Astrocyte (in vitro differentiated cells and primary cell): ENCODE results near the gene PDE7B. TPM values are rescaled to one million over a fixed set of nuclear protein-coding genes. Genes with fewer than 3 reads are reported as not detected.

Source experiments
- DNase-seq: peaks from one replicate; pipeline ENCODE4 v3.0.0-alpha.2; 2010; ENCODE audit warnings: low read depth
- FAIRE-seq: peaks from 2 replicates; lab custom pipeline; 2011; peaks lifted over from hg19 to GRCh38; lab: Jason Lieb, UNC
- H2AFZ ChIP-seq: 2 replicates; pipeline ENCODE4 v1.6.0; 2012; ENCODE audit warnings: low read depth, low read length, inconsistent platforms
- H3K27ac ChIP-seq: 2 replicates; pipeline ENCODE4 v1.5.1; 2011; ENCODE audit warnings: low read depth, low read length, inconsistent platforms
- H3K27me3 ChIP-seq: 2 replicates; pipeline ENCODE4 v1.6.0; 2011; ENCODE audit warnings: low read length, inconsistent platforms; ENCODE audit not compliant: insufficient read depth
- H3K36me3 ChIP-seq: 2 replicates; pipeline ENCODE4 v1.5.1; 2011; ENCODE audit warnings: low read length, inconsistent platforms; ENCODE audit not compliant: insufficient read depth
- H3K4me1 ChIP-seq: 2 replicates; pipeline ENCODE4 v1.5.1; 2011; ENCODE audit warnings: low read length, inconsistent platforms; ENCODE audit not compliant: insufficient read depth
- H3K4me2 ChIP-seq: 2 replicates; pipeline ENCODE4 v1.6.0; 2012; ENCODE audit warnings: low read length, inconsistent platforms
- H3K4me3 ChIP-seq: 2 replicates; pipeline ENCODE4 v1.5.1; 2011; ENCODE audit warnings: low read depth, mild to moderate bottlenecking, low read length, inconsistent platforms; ENCODE audit not compliant: insufficient read depth
- H3K79me2 ChIP-seq: 2 replicates; pipeline ENCODE4 v1.6.0; 2012; ENCODE audit warnings: mild to moderate bottlenecking, low read length, inconsistent platforms; ENCODE audit not compliant: insufficient read depth
- H3K9ac ChIP-seq: 2 replicates; pipeline ENCODE4 v1.6.0; 2012; ENCODE audit warnings: mild to moderate bottlenecking, low read length, inconsistent platforms
- H3K9me3 ChIP-seq: 2 replicates; pipeline ENCODE4 v1.5.1; 2012; ENCODE audit warnings: low read depth, mild to moderate bottlenecking, low read length, inconsistent platforms; ENCODE audit not compliant: insufficient read depth
- H4K20me1 ChIP-seq: 2 replicates; pipeline ENCODE4 v1.6.0; 2012; ENCODE audit warnings: low read length, inconsistent platforms; ENCODE audit not compliant: insufficient read depth
- H3K27ac Mint-ChIP-seq: one replicate; pipeline ENCODE4 v1.8.0; 2021; ENCODE audit warnings: mild to moderate bottlenecking, mixed read lengths; ENCODE audit not compliant: unreplicated experiment
- H3K27me3 Mint-ChIP-seq: one replicate; pipeline ENCODE4 v1.8.0; 2021; ENCODE audit warnings: low read depth, mixed read lengths; ENCODE audit not compliant: unreplicated experiment
- H3K36me3 Mint-ChIP-seq: one replicate; pipeline ENCODE4 v1.8.0; 2021; ENCODE audit warnings: low read depth, mixed read lengths; ENCODE audit not compliant: unreplicated experiment
- H3K4me1 Mint-ChIP-seq: one replicate; pipeline ENCODE4 v1.8.0; 2021; ENCODE audit warnings: low read depth, mixed read lengths; ENCODE audit not compliant: unreplicated experiment
- H3K4me3 Mint-ChIP-seq: one replicate; pipeline ENCODE4 v1.8.0; 2021; ENCODE audit warnings: mild to moderate bottlenecking, moderate library complexity, mixed read lengths; ENCODE audit not compliant: unreplicated experiment
- H3K9me3 Mint-ChIP-seq: one replicate; pipeline ENCODE4 v1.8.0; 2021; ENCODE audit warnings: mild to moderate bottlenecking, mixed read lengths; ENCODE audit not compliant: unreplicated experiment
- CTCF ChIP-seq: IDR thresholded peaks from 2 replicates; pipeline ENCODE4 v1.5.1; 2011; ENCODE audit warnings: low read depth, mild to moderate bottlenecking, inconsistent platforms, low read length, moderate library complexity; ENCODE audit not compliant: insufficient read depth
- EZH2 ChIP-seq: IDR thresholded peaks from 2 replicates; pipeline ENCODE4 v1.6.1; 2012; ENCODE audit warnings: mild to moderate bottlenecking, low read length, inconsistent platforms; ENCODE audit not compliant: insufficient read depth
- total RNA-seq: library from RNA; stranded (reverse); gene quantifications from 2 replicates; pipeline ENCODE4 v1.2.1, GENCODE V29; 2021

The PDE7B gene
- total RNA-seq, 1 donor from 2014 or later, result 0.27 TPM

GRCh38 chr6:135891710-135892109 lies 40.2 kb downstream of the PDE7B start:
- Histone ChIP-seq H2AFZ (no peak overlapping the region), H3K79me2 (no peaks in the 10 kb centered on the region), H3K4me1 (no peaks in the 10 kb centered on the region), H3K9ac (no peak overlapping the region), H3K9me3 (no peaks in the 10 kb centered on the region), H3K27ac (no peak overlapping the region), H3K4me2 (no peak overlapping the region), H3K27me3 (no peaks in the 10 kb centered on the region), H3K36me3 (no peaks in the 10 kb centered on the region), H4K20me1 (no peaks in the 10 kb centered on the region), H3K4me3 (no peak overlapping the region)
- H3K4me1 Mint-ChIP-seq, result no peaks in the 10 kb centered on the region
- no peak for DNase-seq
- H3K27ac Mint-ChIP-seq, result no peak overlapping the region
- no peak overlapping the region for H3K4me3 Mint-ChIP-seq
- TF ChIP-seq CTCF, result no peak
- no peak for TF ChIP-seq EZH2
- H3K27me3 Mint-ChIP-seq, result no peaks in the 10 kb centered on the region
- no peaks in the 10 kb centered on the region for H3K9me3 Mint-ChIP-seq
- no peaks in the 10 kb centered on the region for H3K36me3 Mint-ChIP-seq
- no peak for FAIRE-seq

GRCh38 chr6:135895231-135895911 lies 43.9 kb downstream of the PDE7B start:
- no peaks in the 10 kb centered on the region for H3K4me1 Mint-ChIP-seq
- H3K27me3 Mint-ChIP-seq, result no peaks in the 10 kb centered on the region
- no peak for FAIRE-seq

More at GRCh38 chr6:135895231-135895911, 43.9 kb downstream of the PDE7B start:
- Histone ChIP-seq H2AFZ (no peak overlapping the region), H3K27me3 (no peaks in the 10 kb centered on the region), H3K4me1 (no peaks in the 10 kb centered on the region), H4K20me1 (no peaks in the 10 kb centered on the region), H3K79me2 (no peaks in the 10 kb centered on the region), H3K9ac (no peak overlapping the region), H3K4me2 (no peak overlapping the region), H3K9me3 (no peaks in the 10 kb centered on the region), H3K27ac (no peak overlapping the region), H3K36me3 (no peaks in the 10 kb centered on the region), H3K4me3 (no peak overlapping the region)
- Mint-ChIP-seq H3K36me3 (no peaks in the 10 kb centered on the region), H3K27ac (no peak overlapping the region), H3K4me3 (no peak overlapping the region), H3K9me3 (no peaks in the 10 kb centered on the region)
- DNase-seq, result no peak
- TF ChIP-seq EZH2 (no peak), CTCF (no peak)
